Tibial nerve (tissue), 4 donors: ENCODE results near the gene CGN. TPM values are rescaled to one million over a fixed set of nuclear protein-coding genes. Genes with fewer than 3 reads are reported as not detected.
A peak's percentile ranks its signal among the peaks of the same experiment; 100 is the strongest.

Source experiments
- DNase-seq, 2 donors: peaks; one replicate each; pipeline ENCODE4 v3.0.0-alpha.2; 2019; ENCODE audit warnings: low spot score in 2 of 2
- H3K27ac ChIP-seq, 4 donors: fragments of 200-600 bp; sonication (generic) in 3 of 4; one replicate each; pipeline ENCODE4 v1.5.1; 2017 to 2019; ENCODE audit warnings: mild to moderate bottlenecking in 1 of 4
- H3K27me3 ChIP-seq, 2 donors: fragments of 200-600 bp; sonication (generic) in 1 of 2; one replicate each; pipeline versions ENCODE4 v1.5.1 to v1.6.0; 2017 to 2019
- H3K36me3 ChIP-seq, 3 donors: fragments of 200-600 bp; sonication (generic); one replicate each; pipeline ENCODE4 v1.5.1; 2018 to 2019
- H3K4me1 ChIP-seq, 4 donors: fragments of 200-600 bp; sonication (generic) in 3 of 4; one replicate each; pipeline ENCODE4 v1.5.1; 2017 to 2019
- H3K4me3 ChIP-seq, 4 donors: fragments of 200-600 bp; sonication (generic) in 3 of 4; one replicate each; pipeline ENCODE4 v1.5.1; 2017 to 2019; ENCODE audit warnings: mild to moderate bottlenecking in 1 of 4, moderate library complexity in 1 of 4
- H3K9me3 ChIP-seq, 4 donors: fragments of 200-600 bp; sonication (generic) in 3 of 4; one replicate each; pipeline ENCODE4 v1.5.1; 2017 to 2019
- EP300 ChIP-seq, 2 donors: sonication (generic); formaldehyde crosslinking; IDR thresholded peaks; one replicate each; pipeline ENCODE4 v1.6.1; 2017; ENCODE audit warnings: antibody characterized with exemption in 2 of 2, mild to moderate bottlenecking in 1 of 2
- POLR2A ChIP-seq, 2 donors: fragments of 450-650 bp; IDR thresholded peaks; one replicate each; pipeline ENCODE4 v1.6.1; 2017; ENCODE audit warnings: antibody characterized with exemption in 2 of 2, mild to moderate bottlenecking in 2 of 2, moderate library complexity in 2 of 2
- WGBS, 2 donors: methylation state at CpG; one replicate each; pipeline ENCODE4 v1.1.5; 2018; 5-methylcytosine and 5-hydroxymethylcytosine counted together
- total RNA-seq, 4 donors: library from RNA; depleted of rRNA; stranded (reverse); fragments of >200 nt; gene quantifications; one replicate each; pipeline ENCODE4 v1.1.0, GENCODE V29; 2016
- TF ChIP-seq, protein P1 (sequence below), 5 experiments: fragments of 200-600 bp in 3 of 5; fragments of 450-650 bp in 2 of 5; sonication (generic) in 3 of 5; IDR thresholded peaks; one replicate each; pipeline ENCODE4 v1.5.1; 2016 to 2019; ENCODE audit warnings: antibody characterized with exemption in 5 of 5, mild to moderate bottlenecking in 3 of 5, moderate library complexity in 2 of 5

Gene CGN
- total RNA-seq, 4 donors from 2014 or later = 0.63 to 4.9 (median 2.0) TPM

DNA sequence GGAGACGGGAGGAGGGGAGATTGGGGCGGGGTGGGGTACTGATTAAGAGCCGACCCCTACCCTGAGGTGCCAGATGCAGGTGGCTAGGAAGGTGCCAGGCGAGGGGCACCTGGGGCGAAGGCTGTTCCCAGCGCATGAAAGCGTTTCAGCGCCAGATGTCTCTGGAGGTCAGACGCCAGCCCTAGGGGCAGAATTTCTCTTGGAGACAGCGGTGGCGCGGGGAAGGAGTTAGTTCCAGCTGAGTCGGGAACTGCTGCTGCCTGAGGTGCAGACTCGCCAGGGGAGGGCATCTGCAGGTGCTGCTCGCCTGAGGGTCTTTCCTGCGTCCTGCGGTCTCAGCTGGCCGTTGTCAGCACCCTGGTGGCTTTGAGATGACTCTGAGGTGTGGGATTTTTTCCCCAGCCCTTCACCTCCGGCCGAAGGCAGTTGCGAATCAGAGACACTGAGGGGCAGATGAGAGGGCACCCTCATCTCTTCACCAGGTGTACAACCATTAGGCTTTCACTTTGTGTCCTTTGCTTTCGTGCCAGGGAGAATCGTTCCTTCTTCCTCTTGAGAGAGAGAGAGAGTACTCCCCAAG is 539 bp downstream of the CGN start:
- no peaks in the 10 kb centered on the region for H3K36me3 ChIP-seq
- peak in 1 of 2 donors; percentile 15 for DNase-seq
- 3% methylated on average over 15 to 22 of the region's 23 CpGs for WGBS, 2 donors
- H3K4me1 ChIP-seq = peaks cover 0 to 19% (median 15%) of the 10 kb centered on the region in 4 donors
- peaks cover 0 to 5% of the 10 kb centered on the region in 2 donors for H3K27me3 ChIP-seq
- peak overlapping the region; percentile 38 to 84 (median 75) for H3K27ac ChIP-seq
- peak overlapping the region; percentile 56 to 66 (median 59) for H3K4me3 ChIP-seq
- no peaks in the 10 kb centered on the region for H3K9me3 ChIP-seq
- TF ChIP-seq, protein P1, sequence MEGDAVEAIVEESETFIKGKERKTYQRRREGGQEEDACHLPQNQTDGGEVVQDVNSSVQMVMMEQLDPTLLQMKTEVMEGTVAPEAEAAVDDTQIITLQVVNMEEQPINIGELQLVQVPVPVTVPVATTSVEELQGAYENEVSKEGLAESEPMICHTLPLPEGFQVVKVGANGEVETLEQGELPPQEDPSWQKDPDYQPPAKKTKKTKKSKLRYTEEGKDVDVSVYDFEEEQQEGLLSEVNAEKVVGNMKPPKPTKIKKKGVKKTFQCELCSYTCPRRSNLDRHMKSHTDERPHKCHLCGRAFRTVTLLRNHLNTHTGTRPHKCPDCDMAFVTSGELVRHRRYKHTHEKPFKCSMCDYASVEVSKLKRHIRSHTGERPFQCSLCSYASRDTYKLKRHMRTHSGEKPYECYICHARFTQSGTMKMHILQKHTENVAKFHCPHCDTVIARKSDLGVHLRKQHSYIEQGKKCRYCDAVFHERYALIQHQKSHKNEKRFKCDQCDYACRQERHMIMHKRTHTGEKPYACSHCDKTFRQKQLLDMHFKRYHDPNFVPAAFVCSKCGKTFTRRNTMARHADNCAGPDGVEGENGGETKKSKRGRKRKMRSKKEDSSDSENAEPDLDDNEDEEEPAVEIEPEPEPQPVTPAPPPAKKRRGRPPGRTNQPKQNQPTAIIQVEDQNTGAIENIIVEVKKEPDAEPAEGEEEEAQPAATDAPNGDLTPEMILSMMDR (IDR thresholded peaks at IDR 0.05) = no peak
- TF ChIP-seq EP300 (IDR thresholded peaks at IDR 0.05) = no peak
- TF ChIP-seq POLR2A (IDR thresholded peaks at IDR 0.05) = no peak

GRCh38 chr1:151512326-151512725 is 1.1 kb downstream of the CGN start:
- Histone ChIP-seq H3K4me3 (peak overlapping the region in 3 of 4 donors; percentile 56 to 66 (median 62)), H3K4me1 (peaks cover 0 to 19% (median 15%) of the 10 kb centered on the region in 4 donors), H3K36me3 (no peaks in the 10 kb centered on the region), H3K9me3 (no peaks in the 10 kb centered on the region), H3K27me3 (peaks cover 0 to 5% of the 10 kb centered on the region in 2 donors), H3K27ac (peak overlapping the region in 1 of 4 donors; percentile 75)
- WGBS, 2 donors = 55 to 76% methylated on average over 4 of the region's 4 CpGs
- DNase-seq = no peak
- TF ChIP-seq, protein P1 (IDR thresholded peaks at IDR 0.05) = no peak
- no peak for TF ChIP-seq POLR2A (IDR thresholded peaks at IDR 0.05)
- no peak for TF ChIP-seq EP300 (IDR thresholded peaks at IDR 0.05)

- Histone ChIP-seq H3K36me3 (no peaks in the 10 kb centered on the region), H3K27me3 (peaks cover 0 to 5% of the 10 kb centered on the region in 2 donors), H3K9me3 (no peaks in the 10 kb centered on the region), H3K4me1 (peaks cover 0 to 19% (median 15%) of the 10 kb centered on the region in 4 donors), H3K27ac (peak overlapping the region in 1 of 4 donors; percentile 60), H3K4me3 (no peak overlapping the region)
- WGBS, 2 donors = 62 to 68% methylated on average over 8 of the region's 8 CpGs
- no peak for TF ChIP-seq POLR2A (IDR thresholded peaks at IDR 0.05)
- no peak for TF ChIP-seq EP300 (IDR thresholded peaks at IDR 0.05)
- TF ChIP-seq, protein P1 (IDR thresholded peaks at IDR 0.05) = no peak
- no peak for DNase-seq
These were observed 1.8 kb downstream of the CGN start for GRCh38 chr1:151512801-151513625.

DNA sequence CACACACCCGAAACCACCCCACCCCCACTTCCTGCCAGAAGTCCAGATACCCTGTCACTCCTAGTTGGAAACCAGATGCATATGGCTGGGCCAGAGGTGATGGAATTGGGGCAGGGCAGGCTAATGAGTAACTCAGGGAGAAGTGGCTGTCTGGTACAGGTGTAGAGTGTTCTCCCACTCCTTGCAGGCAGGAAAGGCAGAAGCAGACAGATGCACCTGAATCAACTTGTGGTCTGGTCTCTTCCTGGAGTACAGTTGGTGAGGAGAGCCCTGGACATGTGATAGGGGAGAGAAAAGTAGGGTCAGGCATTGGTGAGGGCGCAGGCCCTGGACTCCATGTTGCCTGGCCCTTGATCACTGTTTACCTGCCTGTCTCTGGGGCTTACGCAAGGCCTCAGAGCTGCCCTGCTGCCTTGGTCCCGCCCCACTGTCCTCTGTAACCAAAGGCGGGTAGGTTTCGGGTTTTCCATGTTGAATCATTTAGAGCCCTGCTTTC is 2.5 kb downstream of the CGN start:
- no peak for DNase-seq
- Histone ChIP-seq H3K27me3 (peaks cover 0 to 5% of the 10 kb centered on the region in 2 donors), H3K27ac (peak overlapping the region in 1 of 4 donors; percentile 60), H3K9me3 (no peaks in the 10 kb centered on the region), H3K36me3 (peaks cover 0 to 4% (median 0%) of the 10 kb centered on the region in 3 donors), H3K4me1 (peaks cover 0 to 19% (median 15%) of the 10 kb centered on the region in 4 donors), H3K4me3 (no peak overlapping the region)
- 89 to 95% methylated on average over 6 of the region's 6 CpGs for WGBS, 2 donors
- no peak for TF ChIP-seq EP300 (IDR thresholded peaks at IDR 0.05)
- TF ChIP-seq, protein P1 (IDR thresholded peaks at IDR 0.05) = no peak
- no peak for TF ChIP-seq POLR2A (IDR thresholded peaks at IDR 0.05)
